ENCODE results near the gene BMP6. TPM values are rescaled to one million over a fixed set of nuclear protein-coding genes. Genes with fewer than 3 reads are reported as not detected.

BMP6 gene
- total RNA-seq, 1 experiment from 2014 or later = not detected

GRCh38 chr6:7794509-7794908 is 68.6 kb downstream of the BMP6 start:
- H3K79me2 ChIP-seq (ENCODE audit: low read length) = no peaks in the 10 kb centered on the region
- no peak overlapping the region for H3K27ac ChIP-seq (ENCODE audit: low read length)
- DNase-seq = no peak
- H3K4me3 ChIP-seq (ENCODE audit: low read length) = no peak overlapping the region
- H3K9me3 ChIP-seq (ENCODE audit: low read length) = no peaks in the 10 kb centered on the region
- no peaks in the 10 kb centered on the region for H3K27me3 ChIP-seq (ENCODE audit: low read length)
- no peaks in the 10 kb centered on the region for H4K20me1 ChIP-seq (ENCODE audit: insufficient read depth, low read depth, low read length)
- H3K4me2 ChIP-seq (ENCODE audit: low read depth, low read length, poor library complexity, severe bottlenecking) = no peak overlapping the region
- no peaks in the 10 kb centered on the region for H3K4me1 ChIP-seq (ENCODE audit: low read length)
- H3K36me3 ChIP-seq (ENCODE audit: insufficient read depth, low read length) = no peaks in the 10 kb centered on the region
- H3K9me2 ChIP-seq (replicated peaks; ENCODE audit: insufficient read depth, low read length) = no peaks in the 10 kb centered on the region
- H2AFZ ChIP-seq (ENCODE audit: low read length) = no peak overlapping the region
- no peak overlapping the region for H3K9ac ChIP-seq (ENCODE audit: low read length)

- Histone ChIP-seq H3K27me3 (ENCODE audit: low read length) (no peaks in the 10 kb centered on the region), H3K9me3 (ENCODE audit: low read length) (no peaks in the 10 kb centered on the region), H3K27ac (ENCODE audit: low read length) (no peak overlapping the region), H3K4me3 (ENCODE audit: low read length) (no peak overlapping the region), H3K9ac (ENCODE audit: low read length) (no peak overlapping the region), H3K4me1 (ENCODE audit: low read length) (no peaks in the 10 kb centered on the region), H3K36me3 (ENCODE audit: insufficient read depth, low read length) (no peaks in the 10 kb centered on the region), H3K4me2 (ENCODE audit: low read depth, low read length, poor library complexity, severe bottlenecking) (no peak overlapping the region), H2AFZ (ENCODE audit: low read length) (no peak overlapping the region), H3K79me2 (ENCODE audit: low read length) (no peaks in the 10 kb centered on the region), H4K20me1 (ENCODE audit: insufficient read depth, low read depth, low read length) (no peaks in the 10 kb centered on the region), H3K9me2 (replicated peaks; ENCODE audit: insufficient read depth, low read length) (no peaks in the 10 kb centered on the region)
- DNase-seq = no peak
These were observed 71.5 kb downstream of the BMP6 start for GRCh38 chr6:7797386-7797785.

- no peaks in the 10 kb centered on the region for H4K20me1 ChIP-seq (ENCODE audit: insufficient read depth, low read depth, low read length)
- no peaks in the 10 kb centered on the region for H3K36me3 ChIP-seq (ENCODE audit: insufficient read depth, low read length)
- no peak overlapping the region for H3K27ac ChIP-seq (ENCODE audit: low read length)
- no peaks in the 10 kb centered on the region for H3K9me3 ChIP-seq (ENCODE audit: low read length)
- no peak for DNase-seq
- H3K4me1 ChIP-seq (ENCODE audit: low read length) = no peaks in the 10 kb centered on the region
- no peak overlapping the region for H2AFZ ChIP-seq (ENCODE audit: low read length)
- H3K4me2 ChIP-seq (ENCODE audit: low read depth, low read length, poor library complexity, severe bottlenecking) = no peak overlapping the region
- no peaks in the 10 kb centered on the region for H3K27me3 ChIP-seq (ENCODE audit: low read length)
- no peak overlapping the region for H3K4me3 ChIP-seq (ENCODE audit: low read length)
- H3K9ac ChIP-seq (ENCODE audit: low read length) = no peak overlapping the region
- H3K9me2 ChIP-seq (replicated peaks; ENCODE audit: insufficient read depth, low read length) = no peaks in the 10 kb centered on the region
- H3K79me2 ChIP-seq (ENCODE audit: low read length) = no peaks in the 10 kb centered on the region
These were observed 72.9 kb downstream of the BMP6 start for GRCh38 chr6:7798751-7799150.

- Histone ChIP-seq H3K4me2 (ENCODE audit: low read depth, low read length, poor library complexity, severe bottlenecking) (no peak overlapping the region), H3K9ac (ENCODE audit: low read length) (no peak overlapping the region), H3K27ac (ENCODE audit: low read length) (no peak overlapping the region), H3K27me3 (ENCODE audit: low read length) (no peaks in the 10 kb centered on the region), H3K4me3 (ENCODE audit: low read length) (no peak overlapping the region), H2AFZ (ENCODE audit: low read length) (no peak overlapping the region), H3K9me2 (replicated peaks; ENCODE audit: insufficient read depth, low read length) (no peaks in the 10 kb centered on the region), H4K20me1 (ENCODE audit: insufficient read depth, low read depth, low read length) (no peaks in the 10 kb centered on the region), H3K36me3 (ENCODE audit: insufficient read depth, low read length) (no peaks in the 10 kb centered on the region), H3K79me2 (ENCODE audit: low read length) (no peaks in the 10 kb centered on the region), H3K4me1 (ENCODE audit: low read length) (no peaks in the 10 kb centered on the region), H3K9me3 (ENCODE audit: low read length) (no peaks in the 10 kb centered on the region)
- DNase-seq = no peak
These were observed 76.8 kb downstream of the BMP6 start for GRCh38 chr6:7802662-7803061.

- Histone ChIP-seq H3K27me3 (ENCODE audit: low read length) (no peaks in the 10 kb centered on the region), H3K36me3 (ENCODE audit: insufficient read depth, low read length) (no peaks in the 10 kb centered on the region), H3K9me3 (ENCODE audit: low read length) (no peaks in the 10 kb centered on the region), H4K20me1 (ENCODE audit: insufficient read depth, low read depth, low read length) (no peaks in the 10 kb centered on the region), H2AFZ (ENCODE audit: low read length) (no peak overlapping the region), H3K9ac (ENCODE audit: low read length) (no peak overlapping the region), H3K79me2 (ENCODE audit: low read length) (no peaks in the 10 kb centered on the region), H3K9me2 (replicated peaks; ENCODE audit: insufficient read depth, low read length) (no peaks in the 10 kb centered on the region), H3K4me3 (ENCODE audit: low read length) (no peak overlapping the region), H3K4me1 (ENCODE audit: low read length) (no peaks in the 10 kb centered on the region), H3K4me2 (ENCODE audit: low read depth, low read length, poor library complexity, severe bottlenecking) (no peak overlapping the region), H3K27ac (ENCODE audit: low read length) (no peak overlapping the region)
- no peak for DNase-seq
These were observed 77.3 kb downstream of the BMP6 start for GRCh38 chr6:7803214-7803613.

GRCh38 chr6:7805078-7805849 is 79.4 kb downstream of the BMP6 start:
- Histone ChIP-seq H4K20me1 (ENCODE audit: insufficient read depth, low read depth, low read length) (no peaks in the 10 kb centered on the region), H3K27ac (ENCODE audit: low read length) (no peak overlapping the region), H3K4me2 (ENCODE audit: low read depth, low read length, poor library complexity, severe bottlenecking) (no peak overlapping the region), H3K79me2 (ENCODE audit: low read length) (no peaks in the 10 kb centered on the region), H3K9me2 (replicated peaks; ENCODE audit: insufficient read depth, low read length) (no peaks in the 10 kb centered on the region), H3K36me3 (ENCODE audit: insufficient read depth, low read length) (no peaks in the 10 kb centered on the region), H3K4me3 (ENCODE audit: low read length) (no peak overlapping the region), H3K27me3 (ENCODE audit: low read length) (no peaks in the 10 kb centered on the region), H3K4me1 (ENCODE audit: low read length) (no peaks in the 10 kb centered on the region), H3K9me3 (ENCODE audit: low read length) (no peaks in the 10 kb centered on the region), H2AFZ (ENCODE audit: low read length) (no peak overlapping the region), H3K9ac (ENCODE audit: low read length) (no peak overlapping the region)
- no peak for DNase-seq

GRCh38 chr6:7805850-7806214 is 79.9 kb downstream of the BMP6 start:
- Histone ChIP-seq H3K4me3 (ENCODE audit: low read length) (no peak overlapping the region), H3K9me2 (replicated peaks; ENCODE audit: insufficient read depth, low read length) (no peaks in the 10 kb centered on the region), H2AFZ (ENCODE audit: low read length) (no peak overlapping the region), H3K79me2 (ENCODE audit: low read length) (no peaks in the 10 kb centered on the region), H4K20me1 (ENCODE audit: insufficient read depth, low read depth, low read length) (no peaks in the 10 kb centered on the region), H3K27me3 (ENCODE audit: low read length) (no peaks in the 10 kb centered on the region), H3K4me1 (ENCODE audit: low read length) (no peaks in the 10 kb centered on the region), H3K9ac (ENCODE audit: low read length) (no peak overlapping the region), H3K36me3 (ENCODE audit: insufficient read depth, low read length) (no peaks in the 10 kb centered on the region), H3K27ac (ENCODE audit: low read length) (no peak overlapping the region), H3K4me2 (ENCODE audit: low read depth, low read length, poor library complexity, severe bottlenecking) (no peak overlapping the region), H3K9me3 (ENCODE audit: low read length) (no peaks in the 10 kb centered on the region)
- DNase-seq = no peak

- H3K9me3 ChIP-seq (ENCODE audit: low read length) = no peaks in the 10 kb centered on the region
- no peaks in the 10 kb centered on the region for H3K79me2 ChIP-seq (ENCODE audit: low read length)
- no peak overlapping the region for H3K4me3 ChIP-seq (ENCODE audit: low read length)
- no peak overlapping the region for H2AFZ ChIP-seq (ENCODE audit: low read length)
- H3K9me2 ChIP-seq (replicated peaks; ENCODE audit: insufficient read depth, low read length) = no peaks in the 10 kb centered on the region
- H3K27ac ChIP-seq (ENCODE audit: low read length) = no peak overlapping the region
- no peaks in the 10 kb centered on the region for H3K4me1 ChIP-seq (ENCODE audit: low read length)
- no peak for DNase-seq
- H3K4me2 ChIP-seq (ENCODE audit: low read depth, low read length, poor library complexity, severe bottlenecking) = no peak overlapping the region
- no peak overlapping the region for H3K9ac ChIP-seq (ENCODE audit: low read length)
- no peaks in the 10 kb centered on the region for H3K36me3 ChIP-seq (ENCODE audit: insufficient read depth, low read length)
- no peaks in the 10 kb centered on the region for H3K27me3 ChIP-seq (ENCODE audit: low read length)
- H4K20me1 ChIP-seq (ENCODE audit: insufficient read depth, low read depth, low read length) = no peaks in the 10 kb centered on the region
These were observed 80.8 kb downstream of the BMP6 start for GRCh38 chr6:7806711-7807110.
